Spleen (tissue), 11 donors: ENCODE data around the gene AMY2A. TPM values are rescaled to one million over a fixed set of nuclear protein-coding genes. Genes with fewer than 3 reads are reported as not detected.
"Not testable (repeated sequence)": the region's sequence is repeated elsewhere in the genome, so short reads cannot be mapped to it uniquely, and the experiment has no call there.

ENCODE experiments used
- DNase-seq: peaks from one replicate; pipeline ENCODE4 v3.0.0-alpha.2; 2020
- H3K27ac ChIP-seq, 8 donors: fragments of 200-600 bp; sonication (generic) in 7 of 8; 1 replicate in 4 of 8; 2 replicates in 4 of 8; pipeline versions ENCODE4 v1.5.0 to v1.8.0; 2016 to 2021; ENCODE audit warnings: inconsistent platforms in 4 of 8, mild to moderate bottlenecking in 4 of 8, moderate library complexity in 1 of 8
- H3K27me3 ChIP-seq, 7 donors: fragments of 200-600 bp; sonication (generic) in 6 of 7; replicated peaks in 1 of 7; 1 replicate in 4 of 7; 2 replicates in 3 of 7; pipeline versions ENCODE4 v1.5.0 to v1.8.0; 2016 to 2021; ENCODE audit warnings: inconsistent platforms in 3 of 7, mild to moderate bottlenecking in 1 of 7
- H3K36me3 ChIP-seq, 6 donors: fragments of 200-600 bp; sonication (generic) in 5 of 6; 1 replicate in 4 of 6; 2 replicates in 2 of 6; pipeline versions ENCODE4 v1.5.0 to v1.8.0; 2016 to 2021; ENCODE audit warnings: inconsistent platforms in 2 of 6
- H3K4me1 ChIP-seq, 6 donors: fragments of 200-600 bp; sonication (generic) in 5 of 6; 1 replicate in 3 of 6; 2 replicates in 3 of 6; pipeline versions ENCODE4 v1.5.0 to v1.8.0; 2016 to 2021; ENCODE audit warnings: inconsistent platforms in 3 of 6
- H3K4me3 ChIP-seq, 8 donors: fragments of 200-600 bp; sonication (generic) in 7 of 8; 1 replicate in 4 of 8; 2 replicates in 4 of 8; pipeline versions ENCODE4 v1.5.0 to v1.8.0; 2016 to 2021; ENCODE audit warnings: inconsistent platforms in 4 of 8, mild to moderate bottlenecking in 4 of 8, moderate library complexity in 2 of 8
- H3K9me3 ChIP-seq, 8 donors: fragments of 200-600 bp; sonication (generic) in 7 of 8; 1 replicate in 4 of 8; 2 replicates in 4 of 8; pipeline versions ENCODE4 v1.5.0 to v1.8.0; 2016 to 2021; ENCODE audit warnings: inconsistent platforms in 4 of 8
- CTCF ChIP-seq, 11 experiments: fragments of 200-600 bp in 7 of 11; fragments of 450-650 bp in 4 of 11; sonication (generic) in 4 of 11; IDR thresholded peaks in 8 of 11; conservative IDR thresholded peaks in 3 of 11; 1 replicate in 7 of 11; 2 replicates in 4 of 11; pipeline versions ENCODE4 v1.4.0 to v1.8.0; 2016 to 2021; ENCODE audit warnings: antibody characterized with exemption in 11 of 11, inconsistent platforms in 4 of 11, mild to moderate bottlenecking in 1 of 11
- POLR2A ChIP-seq, 3 donors: fragments of 450-650 bp; IDR thresholded peaks; one replicate each; pipeline ENCODE4 v1.5.1; 2017; ENCODE audit warnings: antibody characterized with exemption in 3 of 3, mild to moderate bottlenecking in 1 of 3
- POLR2AphosphoS5 ChIP-seq, 3 donors: sonication (generic); formaldehyde crosslinking; IDR thresholded peaks; one replicate each; pipeline ENCODE4 v1.5.1; 2017; ENCODE audit warnings: antibody characterized with exemption in 3 of 3
- WGBS, 5 donors: extraction: QIAGEN DNeasy Blood & Tissue Kit in 3 of 5; methylation state at CpG; one replicate each; pipeline versions ENCODE4 v1.1.5 to v1.1.7; 2013 to 2018; 5-methylcytosine and 5-hydroxymethylcytosine counted together
- intact Hi-C: fragments of 100-400 bp; cut with DNase I; formaldehyde crosslinking; loops from one replicate; pipeline ENCODE4 v1.15.0; 2023; ENCODE audit warnings: low total_unique reads
- polyA plus RNA-seq, 3 donors: library from polyadenylated mRNA; stranded (reverse); fragments of 200-250 nt; gene quantifications; one replicate each; pipeline ENCODE4 v1.2.1, GENCODE V29; 2013
- total RNA-seq, 7 donors: library from RNA; depleted of rRNA in 3 of 7; stranded (reverse); fragments of >200 nt in 3 of 7; fragmentation: NEBNext Ultra II Directional in 4 of 7; extraction: Animal tissue kit (Norgen Biotek cat#: 25700) in 4 of 7; gene quantifications; one replicate each; pipeline versions ENCODE4 v1.1.0 to v1.2.1, GENCODE V29; 2016 to 2021
- donor health status: healthy with polysubstance abuse.
- donor health status: DM: no; HTN: no; CAD: no; lungs with moderate emphysema.
- donor health status: DM: no; HTN: no; CAD: no.
- donor health status: Bipolar disorder and iron deficiency.
- donor health status: healthy.
- donor health status: DM: no; HTN: no; CAD: no.
- donor health status: DM: yes; HTN: yes; CAD: no.

The AMY2A gene
- total and polyA plus RNA-seq, 10 donors, result 0.06 to 6.9 (median 0.43) TPM; not detected in 3

DNA sequence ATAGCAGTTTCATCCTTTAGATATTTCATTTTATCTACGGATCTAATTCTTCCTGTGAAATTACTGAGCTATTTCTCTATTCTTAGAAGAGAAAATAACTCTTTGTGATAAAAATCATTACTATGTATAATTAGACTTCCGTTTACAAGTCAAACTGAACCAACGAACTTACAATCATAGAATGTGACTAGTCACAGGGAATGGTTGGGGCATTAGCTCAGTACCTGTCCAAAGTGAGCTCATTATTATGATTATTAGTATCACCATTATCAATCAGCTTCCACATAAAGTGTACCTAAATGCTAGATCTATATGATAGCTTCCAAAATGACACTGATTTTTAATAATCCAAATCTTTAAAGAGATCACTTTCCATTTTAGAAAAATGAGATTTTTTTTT lies 33.3 kb upstream of the AMY2A start:
- Histone ChIP-seq H3K27me3 (no peaks in the 10 kb centered on the region), H3K4me1 (no peaks in the 10 kb centered on the region), H3K9me3 (peaks cover 0 to 20% (median 10%) of the 10 kb centered on the region in 8 donors), H3K4me3 (no peak overlapping the region), H3K27ac (no peak overlapping the region), H3K36me3 (peaks cover 0 to 6% (median 0%) of the 10 kb centered on the region in 6 donors)
- intact Hi-C loops, result no loop called here
- TF ChIP-seq POLR2A (IDR thresholded peaks at IDR 0.05) (no peak), POLR2AphosphoS5 (IDR thresholded peaks at IDR 0.05) (no peak), CTCF (IDR thresholded peaks at IDR 0.05 in 8 of 11, conservative IDR thresholded peaks at IDR 0.05 in 3 of 11) (no peak)
- WGBS, 5 donors, result 83 to 93% (median 86%) methylated on average over 3 of the region's 3 CpGs
- no peak for DNase-seq

DNA sequence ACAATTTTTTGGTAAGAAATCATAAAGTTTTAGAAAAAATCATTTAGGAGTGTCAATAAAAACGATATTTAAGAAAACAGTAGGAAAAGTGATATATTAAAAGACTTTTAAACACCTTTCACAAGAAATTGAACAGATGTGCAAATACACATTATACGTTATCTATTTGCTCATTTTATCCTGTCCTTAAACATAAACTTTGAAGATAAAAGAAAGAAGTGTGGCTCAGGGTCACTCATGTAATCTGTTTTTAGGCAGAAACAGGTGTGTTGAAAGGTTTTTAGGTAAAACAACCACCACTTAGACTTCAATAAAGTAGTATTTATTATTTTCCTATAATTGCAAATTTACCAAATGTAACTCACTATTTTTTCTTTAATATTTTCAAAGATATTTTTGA lies 32.7 kb upstream of the AMY2A start:
- Histone ChIP-seq H3K4me3 (no peak overlapping the region), H3K36me3 (peaks cover 0 to 6% (median 0%) of the 10 kb centered on the region in 6 donors), H3K27me3 (no peaks in the 10 kb centered on the region), H3K27ac (no peak overlapping the region), H3K4me1 (no peaks in the 10 kb centered on the region), H3K9me3 (peaks cover 0 to 27% (median 14%) of the 10 kb centered on the region in 8 donors)
- TF ChIP-seq POLR2A (IDR thresholded peaks at IDR 0.05), result no peak
- TF ChIP-seq CTCF (IDR thresholded peaks at IDR 0.05 in 8 of 11, conservative IDR thresholded peaks at IDR 0.05 in 3 of 11), result no peak
- no peak for TF ChIP-seq POLR2AphosphoS5 (IDR thresholded peaks at IDR 0.05)
- intact Hi-C loops, result no loop called here
- 68 to 84% (median 76%) methylated on average over 2 of the region's 2 CpGs for WGBS, 5 donors
- DNase-seq, result no peak

DNA sequence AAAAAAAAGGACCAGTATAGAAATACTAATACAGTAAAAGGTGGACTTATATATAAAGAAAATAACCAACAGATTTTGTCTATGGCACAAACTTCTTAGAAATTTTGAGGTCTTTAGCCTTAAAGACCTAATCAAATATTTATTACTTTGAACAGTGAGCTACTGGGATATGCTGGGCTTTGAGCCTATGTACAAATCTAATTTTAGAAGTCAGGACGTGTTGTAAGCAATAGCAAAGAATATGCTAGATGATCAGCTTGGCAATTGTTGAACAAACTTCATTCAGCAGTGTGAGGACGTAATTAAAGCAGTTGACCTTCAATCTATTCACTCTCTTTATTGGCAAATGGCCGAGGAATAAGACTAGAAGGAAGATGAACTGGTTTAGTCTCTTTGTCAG lies 14.5 kb upstream of the AMY2A start:
- H3K9me3 ChIP-seq, H3K27me3 ChIP-seq, H3K4me1 ChIP-seq, H3K36me3 ChIP-seq, DNase-seq, H3K4me3 ChIP-seq, H3K27ac ChIP-seq, intact Hi-C loops: not testable (repeated sequence)
- no CpG with 5 or more reads among the region's 3 CpGs for WGBS, 5 donors

DNA sequence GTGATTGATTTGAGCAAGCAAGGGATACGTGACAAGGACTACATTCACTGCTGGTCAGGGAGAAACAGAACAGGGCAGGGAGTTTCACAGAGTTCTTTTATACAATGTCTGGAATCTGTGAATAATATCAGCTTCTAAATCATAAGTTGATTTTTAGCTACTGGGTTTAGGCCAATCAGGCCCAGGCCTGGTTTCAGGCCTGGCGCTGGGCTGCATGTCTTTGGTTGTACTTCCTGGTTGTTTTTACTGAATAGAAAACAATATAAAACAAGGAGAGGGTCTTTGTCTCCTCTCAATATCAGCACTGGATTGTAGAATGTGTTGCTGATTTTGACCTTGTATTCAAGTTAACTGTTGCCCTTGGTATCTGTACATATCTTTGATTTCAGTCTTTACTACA lies 865 bp upstream of the AMY2A start:
- DNase-seq, result peak; percentile 13
- WGBS, 5 donors, result 85 to 89% (median 87%) methylated on average over 2 of the region's 2 CpGs
- H3K36me3 ChIP-seq, result no peaks in the 10 kb centered on the region
- H3K9me3 ChIP-seq, result no peaks in the 10 kb centered on the region
- H3K27ac ChIP-seq, result no peak overlapping the region
- no peaks in the 10 kb centered on the region for H3K4me1 ChIP-seq
- intact Hi-C loops, result no loop called here
- TF ChIP-seq POLR2A (IDR thresholded peaks at IDR 0.05), result no peak
- TF ChIP-seq POLR2AphosphoS5 (IDR thresholded peaks at IDR 0.05), result no peak
- no peak for TF ChIP-seq CTCF (IDR thresholded peaks at IDR 0.05 in 8 of 11, conservative IDR thresholded peaks at IDR 0.05 in 3 of 11)
- no peak overlapping the region for H3K4me3 ChIP-seq
- no peaks in the 10 kb centered on the region for H3K27me3 ChIP-seq

DNA sequence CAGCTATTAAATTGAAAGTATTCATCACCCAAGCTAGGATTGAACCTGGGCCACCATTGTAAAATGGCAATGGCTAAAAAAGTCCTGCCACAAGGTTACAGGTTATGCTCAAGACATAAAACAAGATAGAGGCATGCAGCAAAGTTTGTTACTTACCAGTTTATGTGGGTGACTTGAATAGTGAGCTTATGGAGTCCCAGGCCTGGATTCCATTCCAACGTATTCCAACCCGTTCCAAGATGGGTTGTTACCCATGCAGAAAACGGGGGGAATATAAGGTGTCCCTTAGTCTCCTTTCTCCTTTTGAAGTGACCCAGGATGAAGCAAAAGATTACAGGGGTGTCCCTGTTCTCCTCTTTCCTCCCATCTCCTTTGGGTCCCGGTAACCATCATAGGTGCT lies 10.2 kb downstream of the AMY2A start:
- H3K27me3 ChIP-seq, DNase-seq, H3K4me3 ChIP-seq, H3K4me1 ChIP-seq, H3K27ac ChIP-seq, H3K9me3 ChIP-seq, H3K36me3 ChIP-seq, intact Hi-C loops: not testable (repeated sequence)
- 82 to 88% (median 87%) methylated on average over 3 to 4 of the region's 4 CpGs; no CpG with 5 or more reads in 1 of the 5 donors for WGBS, 5 donors

DNA sequence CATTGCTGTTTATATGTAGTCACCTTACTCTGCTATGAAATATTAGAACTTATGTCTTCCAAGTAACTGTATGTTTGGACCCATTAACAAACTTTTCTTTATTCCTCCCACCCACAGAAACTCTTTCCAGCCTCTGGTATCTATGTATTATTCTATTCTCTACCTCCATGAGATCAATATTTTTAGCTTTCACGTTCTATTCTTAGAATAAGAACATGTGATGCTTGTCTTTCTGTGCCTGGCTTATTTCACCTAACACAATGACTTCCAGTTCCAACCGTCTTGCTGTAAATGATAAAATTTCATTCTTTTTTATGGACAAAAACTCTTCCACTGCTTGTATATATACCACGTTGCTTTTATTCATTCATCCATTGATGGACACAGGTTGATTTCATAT lies 24.0 kb downstream of the AMY2A start:
- no CpG with 5 or more reads among the region's 3 CpGs for WGBS, 5 donors
- H3K27ac ChIP-seq, H3K4me3 ChIP-seq, H3K4me1 ChIP-seq, DNase-seq, H3K9me3 ChIP-seq, intact Hi-C loops, H3K36me3 ChIP-seq, H3K27me3 ChIP-seq: not testable (repeated sequence)

DNA sequence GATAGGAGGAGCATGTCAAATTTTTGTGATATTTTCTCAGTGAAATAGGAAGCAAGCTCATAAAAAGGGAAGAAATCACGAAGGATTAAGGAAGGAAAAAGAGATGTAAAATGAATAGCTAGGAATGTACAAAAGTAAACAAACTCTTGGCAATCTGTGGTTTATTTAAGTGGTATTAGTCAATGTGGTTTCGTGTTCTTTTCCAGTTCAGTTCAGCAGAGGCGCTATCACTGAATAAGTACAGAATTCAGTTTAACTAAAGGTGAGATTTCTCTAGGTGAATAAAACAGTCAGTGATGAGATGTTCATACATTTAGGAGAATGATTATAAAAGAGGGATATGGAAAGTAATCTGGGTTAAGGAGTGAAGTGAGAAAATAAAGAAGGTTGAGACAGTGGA lies 26.7 kb downstream of the AMY2A start:
- intact Hi-C loops, H3K4me1 ChIP-seq, H3K9me3 ChIP-seq, H3K27me3 ChIP-seq, H3K36me3 ChIP-seq, H3K4me3 ChIP-seq, DNase-seq, H3K27ac ChIP-seq: not testable (repeated sequence)
- no CpG with 5 or more reads among the region's 3 CpGs for WGBS, 5 donors

GRCh38 chr1:103650305-103650704 lies 33.1 kb downstream of the AMY2A start:
- H3K36me3 ChIP-seq, H3K4me1 ChIP-seq, H3K27me3 ChIP-seq, intact Hi-C loops, DNase-seq, H3K4me3 ChIP-seq, H3K9me3 ChIP-seq, H3K27ac ChIP-seq: not testable (repeated sequence)
- no CpG with 5 or more reads among the region's 3 CpGs for WGBS, 5 donors
